ENCODE results near the gene PARD3.

DNA sequence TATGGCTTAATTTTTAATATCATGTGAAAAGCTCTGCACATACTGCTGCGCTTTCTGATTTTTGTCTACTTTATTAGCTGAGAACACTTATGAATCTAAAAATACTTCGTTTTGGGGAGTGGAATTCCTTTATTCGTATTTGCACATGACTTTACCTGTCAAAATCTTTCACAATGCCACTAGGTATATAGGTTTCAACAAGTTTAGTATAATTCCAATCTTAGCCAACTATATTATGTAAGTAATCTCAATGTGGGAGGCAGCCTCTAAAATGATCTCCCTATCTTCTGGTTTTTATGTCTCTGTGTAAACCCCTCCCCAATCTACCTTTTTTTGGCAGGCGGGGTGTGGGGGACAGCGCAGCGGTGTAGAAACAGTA is 55.3 kb downstream of the PARD3 start:
- TF ChIP-seq POLR2A (IDR thresholded peaks at IDR 0.05) = no peak
- TF ChIP-seq, protein P1, sequence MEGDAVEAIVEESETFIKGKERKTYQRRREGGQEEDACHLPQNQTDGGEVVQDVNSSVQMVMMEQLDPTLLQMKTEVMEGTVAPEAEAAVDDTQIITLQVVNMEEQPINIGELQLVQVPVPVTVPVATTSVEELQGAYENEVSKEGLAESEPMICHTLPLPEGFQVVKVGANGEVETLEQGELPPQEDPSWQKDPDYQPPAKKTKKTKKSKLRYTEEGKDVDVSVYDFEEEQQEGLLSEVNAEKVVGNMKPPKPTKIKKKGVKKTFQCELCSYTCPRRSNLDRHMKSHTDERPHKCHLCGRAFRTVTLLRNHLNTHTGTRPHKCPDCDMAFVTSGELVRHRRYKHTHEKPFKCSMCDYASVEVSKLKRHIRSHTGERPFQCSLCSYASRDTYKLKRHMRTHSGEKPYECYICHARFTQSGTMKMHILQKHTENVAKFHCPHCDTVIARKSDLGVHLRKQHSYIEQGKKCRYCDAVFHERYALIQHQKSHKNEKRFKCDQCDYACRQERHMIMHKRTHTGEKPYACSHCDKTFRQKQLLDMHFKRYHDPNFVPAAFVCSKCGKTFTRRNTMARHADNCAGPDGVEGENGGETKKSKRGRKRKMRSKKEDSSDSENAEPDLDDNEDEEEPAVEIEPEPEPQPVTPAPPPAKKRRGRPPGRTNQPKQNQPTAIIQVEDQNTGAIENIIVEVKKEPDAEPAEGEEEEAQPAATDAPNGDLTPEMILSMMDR (IDR thresholded peaks at IDR 0.05) = no peak
